Hematopoietic multipotent progenitor cell treated with erythropoietin and hydrocortisone succinate and interleukin-3 and kit ligand, for 8 days (in vitro differentiated cells): Measurements from ENCODE around the gene LRRC55.

Source experiments
- DNase-seq: peaks from one replicate; pipeline ENCODE4 v3.0.0-alpha.2; 2015

The LRRC55 gene

DNA sequence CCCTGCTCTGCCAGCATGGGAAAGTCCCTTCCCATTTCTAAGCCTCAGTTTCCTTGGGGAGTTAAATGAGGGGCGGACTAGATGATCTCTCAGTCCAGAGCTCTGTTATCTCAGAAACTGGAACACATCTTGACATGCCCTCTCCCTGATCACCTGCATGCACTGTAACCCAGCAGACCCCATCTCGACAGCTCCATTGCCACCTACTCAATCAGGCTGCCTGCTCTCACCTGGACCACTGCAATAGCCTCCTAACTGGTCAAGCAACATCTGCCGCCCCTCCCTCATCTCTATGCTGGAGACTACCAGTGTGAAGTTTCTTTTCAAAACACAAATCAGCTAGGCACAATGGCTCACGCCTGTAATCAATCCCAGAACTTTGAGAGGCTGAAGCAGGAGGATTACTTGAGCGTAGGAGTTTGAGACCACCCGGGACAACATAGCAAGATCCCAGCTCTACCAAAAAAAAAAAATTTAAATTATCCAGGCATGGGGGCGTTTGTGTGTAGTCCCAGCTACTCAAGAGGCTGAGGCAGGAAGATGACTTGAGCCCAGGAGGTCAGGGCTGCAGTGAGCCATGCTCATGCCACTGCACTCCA, 22.2 kb downstream of the LRRC55 start:
- no peak for DNase-seq

GRCh38 chr11:57205041-57205641, 23.4 kb downstream of the LRRC55 start:
- no peak for DNase-seq

- DNase-seq: no peak
Observed at GRCh38 chr11:57207168-57207567, 25.4 kb downstream of the LRRC55 start.

DNA sequence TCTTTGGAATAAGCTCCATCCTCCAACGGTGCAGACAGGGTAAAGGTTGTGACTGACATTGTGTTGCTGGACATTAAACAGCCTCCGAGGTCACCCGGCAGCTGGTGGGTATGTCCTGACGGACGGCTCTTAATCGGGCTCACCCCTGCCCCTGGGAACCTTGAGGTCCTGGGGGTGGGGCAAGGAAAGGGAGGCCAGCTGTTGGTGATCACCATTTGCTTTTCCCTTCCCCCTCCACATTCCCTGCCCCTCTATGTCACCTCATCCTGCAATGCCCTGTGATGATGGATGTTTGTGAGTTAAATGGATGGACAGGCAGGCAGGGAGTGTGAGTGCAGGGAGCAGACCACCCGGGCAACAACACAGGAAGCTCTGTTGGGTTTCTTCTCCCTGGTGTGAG, 29.0 kb downstream of the LRRC55 start:
- no peak for DNase-seq

DNA sequence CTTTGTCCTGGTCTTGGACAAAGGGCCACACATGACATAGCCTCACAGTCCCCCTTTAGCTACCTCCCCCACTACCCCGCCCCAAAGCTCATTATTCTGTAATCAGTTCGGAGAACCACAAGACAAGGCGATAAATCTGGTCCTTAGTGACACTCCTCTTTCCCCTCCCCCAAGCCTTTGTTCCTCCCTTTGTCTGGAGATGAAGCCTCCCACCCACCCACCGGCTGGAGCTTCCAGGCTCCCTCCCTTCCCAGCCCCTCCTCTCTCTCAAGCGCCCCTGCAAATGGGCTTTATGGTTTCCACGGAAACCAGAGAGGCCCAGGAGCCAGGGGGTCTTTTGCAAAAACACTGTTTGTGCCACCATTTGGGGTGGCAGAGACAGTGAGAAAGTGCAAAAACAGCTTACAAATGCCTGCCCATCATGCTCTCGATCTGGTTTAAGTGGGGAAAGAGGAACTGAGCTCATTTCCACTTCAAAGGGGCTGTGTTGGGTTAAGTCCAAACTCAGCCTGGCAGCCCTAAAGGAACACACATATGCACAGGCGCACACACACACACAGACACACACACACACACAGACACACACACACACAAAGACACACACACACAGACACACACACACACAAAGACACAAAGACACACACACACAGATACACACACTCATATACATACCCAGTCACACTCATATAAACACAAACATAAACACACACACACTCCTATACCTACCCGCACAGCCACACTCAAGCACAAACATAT, 31.8 kb downstream of the LRRC55 start:
- no peak for DNase-seq

- DNase-seq: no peak
Observed at GRCh38 chr11:57214098-57214417, 32.3 kb downstream of the LRRC55 start.

- no peak for DNase-seq
Observed at GRCh38 chr11:57214494-57214893, 32.7 kb downstream of the LRRC55 start.

GRCh38 chr11:57216463-57216862, 34.7 kb downstream of the LRRC55 start:
- DNase-seq: no peak

DNA sequence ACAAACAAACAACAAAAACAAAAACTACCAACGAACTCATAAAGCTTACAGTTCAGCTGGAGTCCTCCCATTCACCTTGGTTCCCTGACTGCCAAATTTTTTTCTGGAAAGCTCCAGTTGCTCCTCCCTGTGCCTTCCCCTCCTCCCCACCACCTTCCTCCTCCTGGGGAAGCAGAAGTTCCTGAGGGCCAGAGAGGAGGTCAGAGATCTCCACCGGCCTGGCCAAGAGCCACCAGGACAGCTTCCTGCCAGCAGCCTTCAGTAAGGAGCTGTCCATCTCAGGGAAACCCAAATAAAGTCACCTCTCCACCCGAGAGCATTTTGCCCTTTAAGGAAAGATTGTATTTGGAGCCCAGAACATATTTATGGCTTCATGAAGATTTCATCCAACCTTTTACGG, 35.3 kb downstream of the LRRC55 start:
- DNase-seq: no peak

GRCh38 chr11:57219021-57219627, 37.4 kb downstream of the LRRC55 start:
- no peak for DNase-seq

- no peak for DNase-seq
Observed at GRCh38 chr11:57222239-57222638, 40.5 kb downstream of the LRRC55 start.

DNA sequence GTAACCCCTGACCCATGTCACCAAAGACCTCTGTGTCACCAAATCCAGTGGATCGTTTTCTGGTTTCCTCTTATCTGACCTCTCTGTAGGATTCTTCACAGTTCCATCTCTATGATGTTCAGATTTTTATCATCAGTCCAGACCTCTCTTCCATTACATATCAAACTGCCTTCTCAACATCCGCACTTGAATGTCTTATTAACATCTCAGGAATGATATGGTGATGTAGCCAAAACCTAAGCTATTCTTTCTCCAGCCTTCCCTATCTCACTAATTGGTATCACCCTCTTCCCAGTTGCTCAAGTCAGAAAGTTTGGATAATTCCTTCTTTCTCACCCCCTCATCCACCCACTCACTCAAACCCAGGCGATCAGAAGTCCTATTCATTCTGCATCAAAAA, 41.8 kb downstream of the LRRC55 start:
- no peak for DNase-seq

DNA sequence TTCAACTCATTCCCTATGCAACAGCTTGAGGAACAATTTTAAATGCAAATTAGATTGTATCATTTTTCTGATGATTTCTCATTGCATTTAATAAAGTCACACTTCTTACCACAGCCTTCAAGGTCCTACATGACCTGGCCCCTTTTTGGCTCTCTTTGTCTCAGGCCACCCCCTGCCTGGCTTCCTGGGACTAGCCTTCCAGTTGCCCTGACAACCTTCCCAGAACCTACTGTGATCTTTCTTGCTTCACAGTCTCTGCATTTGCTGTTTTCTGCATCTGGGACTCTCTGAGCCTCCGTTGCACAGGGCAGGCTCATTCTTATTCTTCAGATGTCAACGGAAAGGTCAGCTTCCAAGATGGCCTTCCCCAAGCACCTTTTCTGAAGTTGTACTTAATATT, 42.4 kb downstream of the LRRC55 start:
- DNase-seq: no peak

DNA sequence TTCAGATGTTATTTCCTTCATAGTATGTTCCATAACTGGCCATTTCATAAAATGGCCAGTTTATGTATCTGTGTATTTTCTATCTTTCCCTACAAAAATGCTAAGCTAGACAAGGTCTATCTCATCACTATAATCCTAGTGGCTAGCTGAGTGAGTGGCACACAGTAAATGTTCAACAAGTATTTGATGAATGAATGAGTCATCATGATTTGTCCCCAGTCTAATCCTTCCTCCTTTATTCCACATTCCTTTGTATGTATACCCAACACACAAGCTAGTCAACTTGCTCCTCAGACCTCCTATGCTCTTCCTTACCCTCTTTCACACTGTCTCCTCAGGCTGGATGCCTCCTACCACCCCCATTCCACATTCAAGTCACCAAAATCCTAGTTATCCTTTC, 42.8 kb downstream of the LRRC55 start:
- no peak for DNase-seq

DNA sequence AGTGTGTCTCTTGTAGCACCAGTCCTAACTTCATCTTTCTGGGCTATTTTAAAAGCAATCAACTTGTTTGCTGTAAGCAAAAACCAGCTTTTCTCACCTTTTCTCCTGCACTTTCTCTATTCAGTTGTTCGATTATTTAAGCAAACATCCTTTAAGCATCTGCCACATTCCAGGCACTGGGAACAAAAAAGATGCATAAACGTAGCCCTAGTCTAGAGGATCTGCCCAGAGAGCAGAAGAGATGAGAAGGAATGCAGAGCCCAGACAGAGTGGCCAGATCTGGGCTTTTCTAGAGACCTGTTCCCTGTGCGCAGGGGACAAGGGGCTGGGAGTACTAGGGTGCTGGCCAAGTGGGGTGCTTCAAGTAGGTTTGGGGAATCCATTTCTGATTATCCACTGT, 46.8 kb downstream of the LRRC55 start:
- DNase-seq: no peak

GRCh38 chr11:57230316-57230715, 48.6 kb downstream of the LRRC55 start:
- DNase-seq: no peak

DNA sequence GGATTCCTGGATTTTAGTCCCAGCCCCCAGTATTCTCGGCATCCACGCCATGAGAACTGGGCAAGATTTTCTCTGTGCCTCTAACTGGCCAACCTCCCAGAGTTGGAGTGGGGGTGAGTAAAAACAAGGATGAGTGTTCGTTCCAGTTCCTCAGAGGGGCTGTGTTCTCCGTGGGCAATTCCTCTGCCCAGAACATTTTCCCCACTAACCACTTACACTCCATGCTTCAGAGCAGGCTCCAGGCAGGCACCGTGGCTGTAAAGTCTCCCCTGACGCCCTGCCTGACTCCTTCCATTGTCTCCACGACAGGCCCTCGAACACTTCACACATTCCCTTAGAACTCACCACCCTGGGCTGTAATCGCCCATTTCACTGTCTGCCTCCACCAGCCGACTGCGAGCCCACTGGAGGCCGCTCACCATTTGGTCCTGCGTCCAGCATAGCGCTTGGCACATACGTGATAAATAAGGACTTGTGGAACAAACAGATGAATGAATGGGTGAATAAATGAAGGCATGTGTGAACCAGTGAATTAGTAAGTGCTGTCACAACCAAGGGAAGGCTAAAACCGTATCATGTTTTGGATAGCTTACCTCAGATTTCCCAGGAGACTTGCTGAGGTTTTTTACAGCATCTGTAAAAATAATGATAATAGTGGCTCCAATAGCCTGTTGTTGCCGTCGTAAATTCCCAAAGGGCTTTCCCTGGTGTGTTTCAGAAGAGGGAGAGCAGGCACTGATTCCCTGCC, 49.2 kb downstream of the LRRC55 start:
- DNase-seq: no peak

DNA sequence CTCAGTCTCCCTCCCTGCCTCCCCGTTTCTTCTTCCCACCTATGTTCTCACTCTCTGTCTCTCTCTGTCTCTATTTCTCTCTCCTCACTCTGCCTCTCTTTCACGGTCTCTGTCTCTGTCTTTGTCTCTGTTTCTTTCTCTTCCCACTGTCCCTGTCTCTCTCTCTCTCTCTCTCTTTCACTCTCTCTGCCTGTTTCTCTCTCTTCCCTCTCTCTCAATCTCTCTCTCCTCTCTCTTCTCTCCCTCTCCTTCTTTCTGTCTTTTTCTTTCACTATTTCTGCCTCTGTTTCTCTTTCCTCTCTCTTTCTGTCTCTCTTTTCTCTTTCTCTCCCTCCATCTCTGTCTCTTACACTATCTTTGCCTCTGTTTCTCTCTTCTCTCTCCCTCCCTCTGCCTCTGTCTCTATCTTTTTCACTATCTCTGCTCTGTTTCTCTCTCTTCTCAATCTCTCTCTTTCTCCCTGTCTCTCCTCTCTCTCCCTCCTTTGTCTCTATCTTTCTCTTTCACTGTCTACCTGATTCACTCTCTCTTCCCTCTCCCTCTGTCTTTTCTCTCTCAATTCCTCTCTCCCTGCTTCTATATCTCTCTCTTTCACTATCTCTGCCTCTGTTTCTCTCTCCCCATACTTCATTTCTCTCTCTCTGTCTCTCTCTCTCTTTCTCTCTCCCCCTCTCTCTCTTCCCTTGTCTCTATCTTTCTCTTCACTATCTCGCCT, 49.9 kb downstream of the LRRC55 start:
- no peak for DNase-seq

DNA sequence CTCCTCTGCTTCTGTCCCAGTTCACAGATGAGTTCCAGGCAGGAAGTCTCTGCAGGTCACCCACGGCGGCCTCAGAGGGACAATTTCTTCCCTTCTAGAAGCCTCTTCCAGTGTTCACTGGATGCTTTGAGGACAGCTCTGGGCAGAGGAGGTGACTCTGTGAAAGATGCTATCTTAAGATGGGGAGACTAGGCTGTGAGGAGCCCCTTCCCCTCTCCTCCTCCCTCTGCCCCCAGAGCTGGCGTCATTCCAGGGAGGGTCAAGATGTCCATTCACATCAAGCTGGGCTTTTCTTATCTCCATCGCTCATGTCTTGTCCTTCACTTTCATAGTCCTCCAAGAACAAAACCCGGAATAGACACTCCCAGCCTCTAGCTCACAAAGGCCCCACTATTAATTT, 51.9 kb downstream of the LRRC55 start:
- DNase-seq: no peak

- DNase-seq: no peak
Observed at GRCh38 chr11:57235761-57236703, 54.3 kb downstream of the LRRC55 start.

- peak; percentile 88 for DNase-seq
Observed at GRCh38 chr11:57237204-57237681, 55.5 kb downstream of the LRRC55 start, which contains the start of gene APLNR. APLNR (minus strand) TSS chr11:57237250; CDS start chr11:57237004, 246 bp downstream.
